Hypothalamus (tissue), 51 donors: ENCODE results near the gene PSKH1.
"Not testable (repeated sequence)": the region's sequence is repeated elsewhere in the genome, so short reads cannot be mapped to it uniquely, and the experiment has no call there.

Source experiments
- DNase-seq, 51 donors: peaks; one replicate each; lab custom pipeline; 2025; lab: John Stamatoyannopoulos, UW

The PSKH1 gene

DNA sequence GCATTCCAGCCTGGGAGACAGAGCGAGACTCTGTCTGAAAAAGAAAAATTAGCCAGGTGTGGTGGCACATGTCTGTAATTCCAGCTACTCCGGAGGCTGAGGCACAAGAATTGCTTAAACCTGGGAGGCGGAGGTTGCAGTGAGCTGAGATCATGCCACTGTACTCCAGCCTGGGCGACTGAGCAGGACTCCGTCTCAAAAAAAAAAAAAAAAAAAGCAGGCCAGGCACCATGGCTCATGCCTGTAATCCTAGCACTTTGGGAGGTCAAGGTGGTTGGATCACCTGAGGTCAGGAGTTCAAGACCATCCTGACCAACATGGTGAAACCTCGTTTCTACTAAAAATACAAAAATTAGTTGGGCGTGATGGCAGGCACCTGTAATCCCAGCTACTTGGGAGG lies 79.2 kb downstream of the PSKH1 start:
- not testable (repeated sequence) for DNase-seq

DNA sequence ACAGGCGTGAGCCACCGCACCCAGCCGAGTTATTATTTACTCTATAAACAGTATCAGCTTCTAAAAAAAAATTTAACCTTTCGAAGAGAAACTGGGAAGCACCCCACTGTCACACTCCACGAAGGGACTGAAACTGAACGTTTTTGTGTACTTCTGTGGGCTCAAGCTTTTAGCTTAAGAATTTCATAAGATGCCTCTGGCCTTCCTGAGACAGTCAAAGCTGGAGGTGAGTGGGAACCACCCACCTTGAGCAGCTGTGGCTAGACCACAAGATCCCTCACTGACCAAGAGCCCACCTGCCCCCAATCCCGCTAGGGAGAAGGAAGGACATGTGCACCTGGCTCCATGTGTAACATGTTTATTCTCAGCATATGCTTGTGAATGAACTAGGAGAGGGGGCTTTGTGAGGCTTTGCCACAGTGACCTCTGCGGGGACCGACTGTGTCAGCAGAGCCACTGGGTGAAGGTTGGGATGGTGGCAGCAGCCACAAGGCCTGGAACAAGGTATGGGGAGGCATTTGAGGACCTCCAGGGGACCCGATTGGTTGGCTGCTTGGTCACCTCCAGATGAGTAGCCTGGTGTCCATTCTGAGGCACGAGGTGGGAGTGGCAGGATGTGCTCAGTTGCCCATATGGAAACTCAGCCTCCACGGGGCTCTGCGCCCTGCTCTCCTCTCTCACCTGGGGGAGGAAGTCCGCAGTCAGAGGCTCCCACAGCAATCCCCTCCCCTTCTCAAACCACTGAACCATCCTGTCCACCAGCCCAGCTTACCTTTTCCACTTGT lies 82.5 kb downstream of the PSKH1 start:
- DNase-seq, result no peak

DNA sequence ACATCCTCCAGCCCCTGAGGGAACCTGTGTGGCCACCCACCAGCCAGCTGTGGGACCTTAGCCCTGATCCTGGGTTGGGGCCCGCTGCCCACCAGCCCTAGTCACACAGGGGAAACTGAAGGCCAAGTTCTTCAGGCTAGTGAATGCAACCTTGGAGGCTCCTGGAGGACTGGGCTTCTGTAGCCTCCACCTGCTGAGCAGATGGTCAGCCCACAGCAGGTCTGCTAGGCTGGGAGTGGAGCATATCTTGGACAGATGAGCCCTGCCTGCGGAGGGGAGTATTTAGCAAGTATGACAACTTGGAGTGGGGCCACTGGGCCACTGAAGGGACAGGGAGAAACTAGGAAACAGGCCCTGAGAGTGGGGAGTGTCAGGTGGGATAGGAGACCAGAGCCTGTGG lies 83.2 kb downstream of the PSKH1 start:
- DNase-seq, result no peak

- DNase-seq, result no peak
Observed at GRCh38 chr16:67977005-67977404, 84.0 kb downstream of the PSKH1 start.

- DNase-seq, result no peak
Observed at GRCh38 chr16:67977469-67978227, 84.6 kb downstream of the PSKH1 start.
